ENCODE results near the gene CRELD2.
"Not testable (repeated sequence)": the region's sequence is repeated elsewhere in the genome, so short reads cannot be mapped to it uniquely, and the experiment has no call there.

The CRELD2 gene

DNA sequence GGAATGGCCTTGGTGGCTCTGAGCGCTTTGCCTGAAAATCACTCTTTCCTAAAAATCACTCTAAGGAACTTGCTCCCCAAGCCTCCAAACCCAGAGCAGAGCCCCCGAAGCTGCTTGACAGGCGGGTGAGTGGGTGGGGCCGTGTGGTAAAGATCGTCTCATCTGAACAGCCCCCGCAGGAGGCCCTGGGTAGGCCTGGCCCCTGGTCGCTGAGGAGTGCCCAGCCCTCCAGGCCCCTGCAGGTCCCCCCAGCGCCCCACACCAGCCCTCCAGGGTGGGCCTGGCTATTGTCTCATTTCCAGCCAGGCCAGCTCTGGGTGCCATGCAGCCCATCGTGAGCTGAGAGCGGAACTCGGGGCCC, 25.0 kb downstream of the CRELD2 start:
- TF ChIP-seq, protein P1, sequence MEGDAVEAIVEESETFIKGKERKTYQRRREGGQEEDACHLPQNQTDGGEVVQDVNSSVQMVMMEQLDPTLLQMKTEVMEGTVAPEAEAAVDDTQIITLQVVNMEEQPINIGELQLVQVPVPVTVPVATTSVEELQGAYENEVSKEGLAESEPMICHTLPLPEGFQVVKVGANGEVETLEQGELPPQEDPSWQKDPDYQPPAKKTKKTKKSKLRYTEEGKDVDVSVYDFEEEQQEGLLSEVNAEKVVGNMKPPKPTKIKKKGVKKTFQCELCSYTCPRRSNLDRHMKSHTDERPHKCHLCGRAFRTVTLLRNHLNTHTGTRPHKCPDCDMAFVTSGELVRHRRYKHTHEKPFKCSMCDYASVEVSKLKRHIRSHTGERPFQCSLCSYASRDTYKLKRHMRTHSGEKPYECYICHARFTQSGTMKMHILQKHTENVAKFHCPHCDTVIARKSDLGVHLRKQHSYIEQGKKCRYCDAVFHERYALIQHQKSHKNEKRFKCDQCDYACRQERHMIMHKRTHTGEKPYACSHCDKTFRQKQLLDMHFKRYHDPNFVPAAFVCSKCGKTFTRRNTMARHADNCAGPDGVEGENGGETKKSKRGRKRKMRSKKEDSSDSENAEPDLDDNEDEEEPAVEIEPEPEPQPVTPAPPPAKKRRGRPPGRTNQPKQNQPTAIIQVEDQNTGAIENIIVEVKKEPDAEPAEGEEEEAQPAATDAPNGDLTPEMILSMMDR (conservative IDR thresholded peaks at IDR 0.05; ENCODE audit: control insufficient read depth, insufficient read depth, low read depth, low read length) = no peak
- no peak overlapping the region for H3K4me3 ChIP-seq (ENCODE audit: control insufficient read depth, low read depth, low read length)
- no peak for DNase-seq (ENCODE audit: low read depth)

DNA sequence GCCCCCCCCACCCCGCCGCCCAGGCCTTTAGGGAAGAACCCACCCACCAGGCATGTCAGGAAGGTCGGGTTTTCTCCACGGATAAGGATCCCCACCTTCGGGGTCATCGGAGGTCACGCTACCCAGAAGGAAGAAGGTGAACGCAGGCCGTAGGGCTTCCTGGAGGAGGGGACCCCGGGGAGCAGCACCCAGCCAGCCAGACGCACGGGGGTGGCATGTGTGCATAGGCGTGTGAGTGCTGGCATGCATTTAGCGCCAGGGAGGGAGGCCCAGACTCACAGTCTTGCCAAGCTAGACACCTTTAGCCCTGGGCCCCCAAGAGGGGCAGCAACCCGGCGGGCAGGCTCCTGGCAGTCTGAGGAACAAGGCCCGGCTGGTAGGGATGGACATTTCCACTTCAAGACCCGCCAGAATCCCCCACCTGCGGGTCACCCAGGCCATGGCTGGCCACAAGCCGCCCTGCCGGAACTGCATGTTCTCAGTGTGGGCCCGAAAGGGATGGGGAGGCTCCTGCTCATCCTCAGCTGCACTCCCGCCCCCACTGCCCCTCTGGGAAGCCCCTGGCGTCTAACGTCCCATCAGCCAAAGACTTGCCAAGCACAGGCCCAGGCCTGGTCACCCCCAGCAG, 25.5 kb downstream of the CRELD2 start:
- no peak overlapping the region for H3K4me3 ChIP-seq (ENCODE audit: control insufficient read depth, low read depth, low read length)
- TF ChIP-seq, protein P1 (conservative IDR thresholded peaks at IDR 0.05; ENCODE audit: control insufficient read depth, insufficient read depth, low read depth, low read length) = no peak

DNA sequence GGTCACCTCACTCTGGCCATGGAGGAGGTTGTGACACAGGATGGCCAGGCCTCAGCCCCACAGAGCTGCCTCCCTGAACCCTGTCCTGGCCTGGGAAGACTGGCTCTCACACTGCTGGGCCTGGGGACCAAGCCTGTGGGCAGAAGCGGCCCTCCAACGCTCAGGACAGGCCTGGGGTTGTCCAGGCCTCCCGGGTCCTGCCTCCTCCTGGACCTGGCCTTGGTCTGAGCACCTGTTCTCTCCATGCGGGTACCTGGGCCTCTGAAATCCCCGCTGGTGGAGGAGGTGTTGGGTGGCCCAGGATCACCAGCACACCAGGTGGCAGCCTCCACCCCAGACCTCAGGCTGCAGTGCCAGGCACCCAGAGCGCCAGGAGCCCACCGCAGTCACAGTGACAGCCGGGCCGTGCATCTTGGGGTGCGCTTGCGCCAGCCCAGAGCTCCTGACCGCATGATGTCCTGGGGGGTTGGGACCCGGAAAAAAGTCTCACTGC, 26.0 kb downstream of the CRELD2 start:
- no peak overlapping the region for H3K4me3 ChIP-seq (ENCODE audit: control insufficient read depth, low read depth, low read length)
- TF ChIP-seq, protein P1 (conservative IDR thresholded peaks at IDR 0.05; ENCODE audit: control insufficient read depth, insufficient read depth, low read depth, low read length) = no peak
- DNase-seq (ENCODE audit: low read depth) = no peak

More for the DNA sequence above, 25.5 kb downstream of the CRELD2 start:
- DNase-seq (ENCODE audit: low read depth) = no peak

DNA sequence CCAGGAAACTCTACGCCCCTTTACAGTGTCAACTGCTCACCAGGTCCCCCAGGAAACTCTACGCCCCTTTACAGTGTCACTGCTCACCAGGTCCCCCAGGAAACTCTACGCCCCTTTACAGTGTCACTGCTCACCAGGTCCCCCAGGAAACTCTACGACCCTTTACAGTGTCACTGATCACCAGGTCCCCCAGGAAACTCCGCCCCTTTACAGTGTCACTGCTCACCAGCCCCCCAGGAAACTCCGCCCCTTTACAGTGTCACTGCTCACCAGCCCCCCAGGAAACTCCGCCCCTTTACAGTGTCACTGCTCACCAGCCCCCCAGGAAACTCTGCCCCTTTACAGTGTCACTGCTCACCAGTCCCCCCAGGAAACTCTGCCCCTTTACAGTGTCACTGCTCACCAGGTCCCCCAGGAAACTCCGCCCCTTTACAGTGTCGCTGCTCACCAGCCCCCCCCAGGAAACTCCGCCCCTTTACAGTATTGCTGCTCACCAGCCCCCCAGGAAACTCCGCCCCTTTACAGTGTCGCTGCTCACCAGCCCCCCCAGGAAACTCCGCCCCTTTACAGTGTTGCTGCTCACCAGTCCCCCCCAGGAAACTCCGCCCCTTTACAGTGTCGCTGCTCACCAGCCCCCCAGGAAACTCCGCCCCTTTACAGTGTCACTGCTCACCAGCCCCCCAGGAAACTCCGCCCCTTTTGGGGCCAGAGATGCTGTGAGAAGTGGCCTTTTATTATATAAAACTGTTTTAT, 26.8 kb downstream of the CRELD2 start:
- not testable (repeated sequence) for DNase-seq (ENCODE audit: low read depth); H3K4me3 ChIP-seq (ENCODE audit: control insufficient read depth, low read depth, low read length)

DNA sequence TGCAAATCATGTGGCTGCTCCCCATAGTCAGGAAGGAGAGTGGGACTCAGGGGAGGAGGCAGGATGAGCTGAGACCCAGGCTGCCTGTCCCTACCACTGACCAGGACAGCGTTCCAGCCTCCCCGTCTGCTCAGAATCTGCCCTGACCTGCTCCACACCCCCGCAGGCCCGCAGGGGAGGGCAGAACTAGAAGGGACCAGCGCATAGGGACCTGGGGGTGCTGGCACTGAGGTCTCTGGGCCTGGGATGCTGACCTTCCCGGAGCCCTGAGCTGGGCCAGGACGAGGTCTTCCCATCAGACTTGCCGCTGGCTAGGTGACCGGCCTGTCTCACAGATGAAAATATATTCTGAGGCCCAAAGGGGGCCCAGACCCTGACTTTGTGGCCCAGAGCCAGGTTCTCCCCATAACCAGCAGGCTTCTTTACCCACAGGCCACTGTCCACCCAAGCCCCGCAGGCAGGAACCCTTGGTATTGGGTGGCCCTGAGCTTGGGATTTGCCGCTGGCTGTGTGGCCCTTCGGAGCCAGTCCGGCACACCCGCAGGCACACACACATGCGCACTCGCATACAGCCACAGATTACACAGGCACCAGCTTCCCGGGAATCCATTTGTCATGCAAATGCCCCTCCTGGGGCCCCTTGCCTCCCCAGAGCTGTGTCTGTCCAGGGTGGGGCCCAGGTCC, 28.3 kb downstream of the CRELD2 start:
- no peak overlapping the region for H3K4me3 ChIP-seq (ENCODE audit: control insufficient read depth, low read depth, low read length)
- TF ChIP-seq, protein P1 (conservative IDR thresholded peaks at IDR 0.05; ENCODE audit: control insufficient read depth, insufficient read depth, low read depth, low read length) = no peak
- DNase-seq (ENCODE audit: low read depth) = no peak

DNA sequence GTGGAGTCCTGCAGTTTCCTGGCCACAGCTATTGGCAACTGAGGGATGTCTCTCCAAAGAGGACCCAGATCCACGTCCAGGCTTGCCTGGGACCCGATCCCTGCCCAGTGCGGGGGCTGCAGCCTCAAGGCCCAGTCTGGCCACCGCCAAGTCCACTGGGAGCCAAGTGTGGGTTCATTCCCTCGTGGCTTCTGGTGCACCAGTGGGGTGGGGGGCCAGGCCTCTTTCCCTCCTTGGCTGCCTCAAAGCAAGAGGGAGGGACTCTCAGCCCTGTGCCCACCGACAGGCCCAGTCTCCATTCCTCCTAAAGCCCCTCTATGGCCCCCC, 28.8 kb downstream of the CRELD2 start:
- no peak overlapping the region for H3K4me3 ChIP-seq (ENCODE audit: control insufficient read depth, low read depth, low read length)
- TF ChIP-seq, protein P1 (conservative IDR thresholded peaks at IDR 0.05; ENCODE audit: control insufficient read depth, insufficient read depth, low read depth, low read length) = no peak
- DNase-seq (ENCODE audit: low read depth) = no peak

All from fibroblast of mammary gland (primary cell).